ENCODE data around the gene ANAPC7.
"Not testable (repeated sequence)": the region's sequence is repeated elsewhere in the genome, so short reads cannot be mapped to it uniquely, and the experiment has no call there.

Gene ANAPC7

GRCh38 chr12:110345963-110346362, 57.5 kb downstream of the ANAPC7 start:
- DNase-seq, result no peak

- no peak for DNase-seq
These were observed 58.3 kb downstream of the ANAPC7 start for GRCh38 chr12:110345176-110345661.

GRCh38 chr12:110344657-110345056, 58.9 kb downstream of the ANAPC7 start:
- no peak for DNase-seq

- DNase-seq, result no peak
These were observed 59.6 kb downstream of the ANAPC7 start for GRCh38 chr12:110343736-110344555.

- no peak for DNase-seq
These were observed 60.4 kb downstream of the ANAPC7 start for GRCh38 chr12:110343114-110343513.

- DNase-seq, result no peak
These were observed 61.4 kb downstream of the ANAPC7 start for GRCh38 chr12:110342157-110342556.

- DNase-seq, result no peak
These were observed 62.8 kb downstream of the ANAPC7 start for GRCh38 chr12:110340706-110341105.

GRCh38 chr12:110340261-110340660, 63.2 kb downstream of the ANAPC7 start:
- DNase-seq, result not testable (repeated sequence)

- DNase-seq, result no peak
These were observed 64.1 kb downstream of the ANAPC7 start for GRCh38 chr12:110339184-110339952.

GRCh38 chr12:110338754-110339153, 64.8 kb downstream of the ANAPC7 start:
- DNase-seq, result no peak

GRCh38 chr12:110337912-110338710, 65.4 kb downstream of the ANAPC7 start:
- DNase-seq, result no peak

- no peak for DNase-seq
These were observed 67.9 kb downstream of the ANAPC7 start for GRCh38 chr12:110335481-110336045.

GRCh38 chr12:110333201-110333600, 70.3 kb downstream of the ANAPC7 start:
- no peak for DNase-seq

GRCh38 chr12:110330544-110330943, 73.0 kb downstream of the ANAPC7 start:
- no peak for DNase-seq

GRCh38 chr12:110330124-110330523, 73.4 kb downstream of the ANAPC7 start:
- no peak for DNase-seq

- no peak for DNase-seq
These were observed 73.8 kb downstream of the ANAPC7 start for GRCh38 chr12:110329710-110330109.
